CD14-positive monocyte (primary cell): ENCODE measurements around the gene PIWIL1. TPM values are rescaled to one million over a fixed set of nuclear protein-coding genes. Genes with fewer than 3 reads are reported as not detected.

Source experiments
- DNase-seq, 3 donors: peaks; one replicate each; pipeline ENCODE4 v3.0.0-alpha.2; 2011 to 2022
- H2AFZ ChIP-seq: 2 replicates; pipeline ENCODE4 v1.6.0; 2012; ENCODE audit warnings: mild to moderate bottlenecking, low read depth, low read length, inconsistent platforms; ENCODE audit not compliant: insufficient read depth, poor library complexity, severe bottlenecking
- H3K27ac ChIP-seq, 2 donors: 1 replicate in 1 of 2; 2 replicates in 1 of 2; pipeline ENCODE4 v1.5.1; 2012 to 2013; ENCODE audit warnings: low read length in 2 of 2, control low read depth in 1 of 2, inconsistent platforms in 1 of 2, low read depth in 1 of 2, mild to moderate bottlenecking in 1 of 2
- H3K27me3 ChIP-seq, 2 donors: one replicate each; pipeline versions ENCODE4 v1.6.0 to v1.6.1; 2011 to 2013; ENCODE audit warnings: low read length in 2 of 2; ENCODE audit not compliant: control insufficient read depth in 2 of 2, insufficient read depth in 2 of 2
- H3K36me3 ChIP-seq, 2 donors: replicated peaks in 1 of 2; 1 replicate in 1 of 2; 2 replicates in 1 of 2; pipeline versions ENCODE4 v1.5.1 to v1.6.1; 2012 to 2013; ENCODE audit warnings: low read length in 2 of 2, control low read depth in 1 of 2, inconsistent platforms in 1 of 2, mild to moderate bottlenecking in 1 of 2; ENCODE audit not compliant: insufficient read depth in 2 of 2, control insufficient read depth in 1 of 2
- H3K4me1 ChIP-seq, 2 donors: 1 replicate in 1 of 2; 2 replicates in 1 of 2; pipeline versions ENCODE4 v1.5.1 to v1.6.1; 2012 to 2013; ENCODE audit warnings: low read length in 2 of 2, control low read depth in 1 of 2, inconsistent platforms in 1 of 2, mild to moderate bottlenecking in 1 of 2, moderate library complexity in 1 of 2; ENCODE audit not compliant: insufficient read depth in 2 of 2, control insufficient read depth in 1 of 2
- H3K4me2 ChIP-seq: replicated peaks from 2 replicates; pipeline ENCODE3; 2012; ENCODE audit warnings: low read length, moderate library complexity, mild to moderate bottlenecking; ENCODE audit not compliant: poor library complexity, severe bottlenecking; ENCODE audit errors: extremely low read depth
- H3K4me3 ChIP-seq, 3 experiments: fragments of 200-600 bp in 1 of 3; sonication (generic) in 1 of 3; replicated peaks in 1 of 3; 1 replicate in 2 of 3; 2 replicates in 1 of 3; pipeline ENCODE4 v1.5.1; 2011 to 2013; ENCODE audit warnings: low read length in 3 of 3, mild to moderate bottlenecking in 3 of 3, control low read depth in 2 of 3, low read depth in 2 of 3, inconsistent platforms in 1 of 3, moderate library complexity in 1 of 3
- H3K79me2 ChIP-seq: 2 replicates; pipeline ENCODE4 v1.6.0; 2012; ENCODE audit warnings: mild to moderate bottlenecking, control low read depth, inconsistent platforms, low read length, moderate library complexity; ENCODE audit not compliant: insufficient read depth
- H3K9ac ChIP-seq: 2 replicates; pipeline ENCODE4 v1.6.0; 2017; ENCODE audit warnings: low read length, mild to moderate bottlenecking; ENCODE audit not compliant: insufficient read depth, poor library complexity, severe bottlenecking
- H3K9me3 ChIP-seq, 2 donors: replicated peaks in 1 of 2; 1 replicate in 1 of 2; 2 replicates in 1 of 2; pipeline versions ENCODE4 v1.5.1 to v1.6.1; 2012 to 2013; ENCODE audit warnings: low read length in 2 of 2, control low read depth in 1 of 2; ENCODE audit not compliant: control insufficient read depth in 1 of 2, insufficient read depth in 1 of 2
- H4K20me1 ChIP-seq: 2 replicates; pipeline ENCODE4 v1.6.0; 2012; ENCODE audit warnings: mild to moderate bottlenecking, low read length, control low read depth, moderate library complexity; ENCODE audit not compliant: insufficient read depth
- H3K27ac Mint-ChIP-seq, 7 donors: one replicate each; pipeline ENCODE4 v1.8.0; 2020; ENCODE audit warnings: mild to moderate bottlenecking in 7 of 7, mixed read lengths in 7 of 7, moderate library complexity in 6 of 7, inconsistent platforms in 2 of 7
- H3K27me3 Mint-ChIP-seq, 3 donors: one replicate each; pipeline ENCODE4 v1.8.0; 2021 to 2022; ENCODE audit warnings: low read depth in 3 of 3, mild to moderate bottlenecking in 3 of 3, mixed read lengths in 3 of 3, moderate library complexity in 3 of 3, inconsistent platforms in 1 of 3
- H3K36me3 Mint-ChIP-seq, 2 donors: one replicate each; pipeline ENCODE4 v1.8.0; 2020; ENCODE audit warnings: mixed read lengths in 2 of 2, inconsistent platforms in 1 of 2, mild to moderate bottlenecking in 1 of 2
- H3K4me1 Mint-ChIP-seq: one replicate; pipeline ENCODE4 v1.8.0; 2020; ENCODE audit warnings: mild to moderate bottlenecking, mixed read lengths
- H3K4me3 Mint-ChIP-seq, 2 donors: one replicate each; pipeline ENCODE4 v1.8.0; 2020; ENCODE audit warnings: mild to moderate bottlenecking in 2 of 2, mixed read lengths in 2 of 2, moderate library complexity in 1 of 2
- H3K9me3 Mint-ChIP-seq, 7 donors: one replicate each; pipeline ENCODE4 v1.8.0; 2020 to 2022; ENCODE audit warnings: mixed read lengths in 7 of 7, mild to moderate bottlenecking in 6 of 7, moderate library complexity in 6 of 7, inconsistent platforms in 2 of 7
- WGBS: methylation state at CpG from one replicate; pipeline ENCODE4 v1.1.5; 2013; ENCODE audit warnings: missing lambda C conversion rate; ENCODE audit not compliant: insufficient coverage; 5-methylcytosine and 5-hydroxymethylcytosine counted together
- intact Hi-C, 2 donors: fragments of 100-400 bp; cut with micrococcal nuclease; formaldehyde crosslinking; loops; one replicate each; pipeline versions ENCODE4 v1.15.0 to v1.15.1; 2023
- polyA plus RNA-seq, 3 donors: library from polyadenylated mRNA; depleted of rRNA in 1 of 3; unstranded in 2 of 3; stranded (reverse) in 1 of 3; fragments of 300-500 nt in 2 of 3; fragments of >200 nt in 1 of 3; fragmentation: Illumina TruSeq in 2 of 3; gene quantifications; 1 replicate in 2 of 3; 2 replicates in 1 of 3; pipeline ENCODE4 v1.2.3, GENCODE V29; 2012 to 2021
- TF ChIP-seq, protein P1 (sequence below): fragments of 200-600 bp; IDR thresholded peaks from one replicate; pipeline ENCODE4 v1.8.0; 2022; ENCODE audit warnings: antibody characterized with exemption, mild to moderate bottlenecking

The PIWIL1 gene
- polyA plus RNA-seq, 3 donors = not detected

DNA sequence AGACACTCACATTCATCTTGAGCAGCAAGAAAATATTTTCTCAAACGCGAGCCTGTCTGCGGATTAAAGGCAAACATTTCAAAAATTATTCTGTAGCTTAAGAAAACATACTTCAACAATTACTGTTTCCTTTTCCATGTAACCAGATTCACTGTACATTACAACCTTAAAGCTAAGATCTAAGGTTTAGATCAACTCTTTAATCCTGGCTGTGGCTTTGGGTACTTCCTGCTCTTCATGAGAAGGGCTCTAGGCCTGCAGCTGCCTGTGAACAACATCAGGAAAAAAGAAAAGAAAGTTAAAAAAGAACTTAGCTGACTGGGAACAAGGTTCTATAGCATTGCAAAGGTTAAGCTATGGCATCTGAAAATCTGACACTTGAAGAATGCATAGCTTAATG, 21.4 kb upstream of the PIWIL1 start:
- Mint-ChIP-seq H3K27ac (no peak overlapping the region), H3K27me3 (peaks cover 0 to 2% (median 2%) of the 10 kb centered on the region in 3 donors), H3K36me3 (no peaks in the 10 kb centered on the region), H3K4me3 (no peak overlapping the region), H3K9me3 (peaks cover 0 to 17% (median 6%) of the 10 kb centered on the region in 7 donors), H3K4me1 (no peaks in the 10 kb centered on the region)
- DNase-seq = no peak
- Histone ChIP-seq H3K27ac (no peak overlapping the region), H3K9me3 (peaks cover 0 to 7% of the 10 kb centered on the region in 2 donors), H3K4me1 (no peaks in the 10 kb centered on the region), H3K36me3 (no peaks in the 10 kb centered on the region), H3K4me3 (no peak overlapping the region), H3K4me2 (no peak overlapping the region), H2AFZ (no peak overlapping the region), H3K27me3 (no peaks in the 10 kb centered on the region), H3K79me2 (no peaks in the 10 kb centered on the region), H3K9ac (no peak overlapping the region), H4K20me1 (no peaks in the 10 kb centered on the region)
- WGBS = no CpG with 5 or more reads among the region's 3 CpGs
- intact Hi-C loops = no loop called here
- TF ChIP-seq, protein P1, sequence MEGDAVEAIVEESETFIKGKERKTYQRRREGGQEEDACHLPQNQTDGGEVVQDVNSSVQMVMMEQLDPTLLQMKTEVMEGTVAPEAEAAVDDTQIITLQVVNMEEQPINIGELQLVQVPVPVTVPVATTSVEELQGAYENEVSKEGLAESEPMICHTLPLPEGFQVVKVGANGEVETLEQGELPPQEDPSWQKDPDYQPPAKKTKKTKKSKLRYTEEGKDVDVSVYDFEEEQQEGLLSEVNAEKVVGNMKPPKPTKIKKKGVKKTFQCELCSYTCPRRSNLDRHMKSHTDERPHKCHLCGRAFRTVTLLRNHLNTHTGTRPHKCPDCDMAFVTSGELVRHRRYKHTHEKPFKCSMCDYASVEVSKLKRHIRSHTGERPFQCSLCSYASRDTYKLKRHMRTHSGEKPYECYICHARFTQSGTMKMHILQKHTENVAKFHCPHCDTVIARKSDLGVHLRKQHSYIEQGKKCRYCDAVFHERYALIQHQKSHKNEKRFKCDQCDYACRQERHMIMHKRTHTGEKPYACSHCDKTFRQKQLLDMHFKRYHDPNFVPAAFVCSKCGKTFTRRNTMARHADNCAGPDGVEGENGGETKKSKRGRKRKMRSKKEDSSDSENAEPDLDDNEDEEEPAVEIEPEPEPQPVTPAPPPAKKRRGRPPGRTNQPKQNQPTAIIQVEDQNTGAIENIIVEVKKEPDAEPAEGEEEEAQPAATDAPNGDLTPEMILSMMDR = no peak

DNA sequence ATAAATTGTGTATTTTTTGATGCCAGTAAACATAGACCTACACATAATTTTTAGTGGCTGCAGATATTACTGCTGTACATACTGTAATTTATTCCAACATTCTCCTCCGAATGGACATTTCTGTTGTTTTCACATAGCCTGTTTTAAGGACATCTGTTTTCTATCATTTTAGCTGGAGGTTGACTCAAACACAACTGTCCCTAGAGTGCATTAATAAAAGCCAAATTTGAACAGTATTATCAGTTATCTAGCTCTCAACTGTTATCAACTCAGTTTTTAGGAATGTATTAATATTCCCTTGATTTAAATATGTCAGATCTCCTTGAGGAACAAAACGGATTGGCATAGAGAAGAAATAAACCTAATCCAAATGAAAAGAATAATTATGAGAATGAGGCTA, 17.2 kb upstream of the PIWIL1 start:
- Histone ChIP-seq H3K36me3 (no peaks in the 10 kb centered on the region), H3K27ac (no peak overlapping the region), H3K4me1 (no peaks in the 10 kb centered on the region), H3K79me2 (no peaks in the 10 kb centered on the region), H3K4me3 (no peak overlapping the region), H3K9me3 (no peaks in the 10 kb centered on the region), H3K27me3 (peaks cover 0 to 2% of the 10 kb centered on the region in 2 donors), H3K9ac (no peak overlapping the region), H3K4me2 (no peak overlapping the region), H2AFZ (no peak overlapping the region), H4K20me1 (no peaks in the 10 kb centered on the region)
- intact Hi-C loops = no loop called here
- no peak overlapping the region for H3K27ac Mint-ChIP-seq
- H3K27me3 Mint-ChIP-seq = peaks cover 0 to 5% (median 0%) of the 10 kb centered on the region in 3 donors
- no peak overlapping the region for H3K4me3 Mint-ChIP-seq
- no peak for DNase-seq
- peaks cover 0 to 3% (median 0%) of the 10 kb centered on the region in 7 donors for H3K9me3 Mint-ChIP-seq
- TF ChIP-seq, protein P1 = no peak
- no peaks in the 10 kb centered on the region for H3K36me3 Mint-ChIP-seq
- no peaks in the 10 kb centered on the region for H3K4me1 Mint-ChIP-seq
- WGBS = no CpG with 5 or more reads among the region's 2 CpGs
